Suprapubic skin (tissue), 4 donors: Measurements from ENCODE around the gene THY1. TPM values are rescaled to one million over a fixed set of nuclear protein-coding genes. Genes with fewer than 3 reads are reported as not detected.

Experiments used
- DNase-seq, 2 donors: peaks; one replicate each; pipeline ENCODE4 v3.0.0-alpha.2; 2019; ENCODE audit warnings: low spot score in 2 of 2
- H3K27ac ChIP-seq: fragments of 200-600 bp; sonication (generic); one replicate; pipeline ENCODE4 v1.5.1; 2019
- H3K27me3 ChIP-seq: fragments of 200-600 bp; sonication (generic); one replicate; pipeline ENCODE4 v1.5.1; 2019
- H3K36me3 ChIP-seq: fragments of 200-600 bp; sonication (generic); one replicate; pipeline ENCODE4 v1.5.1; 2019
- H3K4me1 ChIP-seq: fragments of 200-600 bp; sonication (generic); one replicate; pipeline ENCODE4 v1.5.1; 2019
- H3K4me3 ChIP-seq: fragments of 200-600 bp; sonication (generic); one replicate; pipeline ENCODE4 v1.5.1; 2019; ENCODE audit warnings: mild to moderate bottlenecking
- H3K9me3 ChIP-seq: fragments of 200-600 bp; sonication (generic); one replicate; pipeline ENCODE4 v1.5.1; 2019
- EP300 ChIP-seq: sonication (generic); formaldehyde crosslinking; IDR thresholded peaks from one replicate; pipeline ENCODE4 v1.6.1; 2017; ENCODE audit warnings: antibody characterized with exemption
- POLR2A ChIP-seq, 2 donors: fragments of 450-650 bp; IDR thresholded peaks; one replicate each; pipeline ENCODE4 v1.6.1; 2017; ENCODE audit warnings: antibody characterized with exemption in 2 of 2, mild to moderate bottlenecking in 2 of 2, moderate library complexity in 2 of 2
- POLR2AphosphoS5 ChIP-seq, 3 donors: sonication (generic); formaldehyde crosslinking; IDR thresholded peaks; one replicate each; pipeline ENCODE4 v1.6.1; 2017; ENCODE audit warnings: antibody characterized with exemption in 3 of 3
- WGBS: methylation state at CpG from one replicate; pipeline ENCODE4 v1.1.5; 2018; 5-methylcytosine and 5-hydroxymethylcytosine counted together
- total RNA-seq, 4 donors: library from RNA; depleted of rRNA; stranded (reverse); fragments of >200 nt; gene quantifications; one replicate each; pipeline ENCODE4 v1.1.0, GENCODE V29; 2016
- TF ChIP-seq, protein P1 (sequence below), 2 donors: fragments of 200-600 bp in 1 of 2; fragments of 450-650 bp in 1 of 2; sonication (generic) in 1 of 2; IDR thresholded peaks; one replicate each; pipeline ENCODE4 v1.5.1; 2016 to 2019; ENCODE audit warnings: antibody characterized with exemption in 2 of 2, mild to moderate bottlenecking in 1 of 2, moderate library complexity in 1 of 2

The THY1 gene
- total RNA-seq, 4 donors from 2014 or later = 3.5 to 18.8 (median 6.9) TPM

DNA sequence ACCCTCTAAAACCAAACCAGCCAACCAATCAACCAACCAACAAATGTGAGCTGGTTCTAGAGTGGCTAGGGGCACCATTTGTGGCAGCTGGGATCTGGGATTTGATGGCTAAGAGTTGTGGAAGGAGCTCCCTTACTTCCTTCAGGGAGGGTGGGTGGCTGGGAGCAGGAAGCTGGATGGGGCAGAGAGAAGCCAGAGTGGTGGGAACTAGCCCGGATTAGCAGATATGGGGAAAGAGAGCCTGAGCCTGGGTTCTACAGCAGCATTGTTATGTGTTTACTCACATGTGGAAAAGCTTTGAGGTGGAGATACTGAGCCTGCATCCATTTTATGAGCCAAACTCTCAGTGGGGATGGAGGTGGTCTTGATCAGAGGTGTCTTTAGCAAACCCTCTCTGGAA is 30.9 kb upstream of the THY1 start:
- Histone ChIP-seq H3K27ac (no peak overlapping the region), H3K9me3 (no peaks in the 10 kb centered on the region), H3K27me3 (peaks cover 7% of the 10 kb centered on the region), H3K4me1 (no peaks in the 10 kb centered on the region), H3K36me3 (no peaks in the 10 kb centered on the region), H3K4me3 (no peak overlapping the region)
- DNase-seq = no peak
- TF ChIP-seq EP300 = no peak
- TF ChIP-seq, protein P1, sequence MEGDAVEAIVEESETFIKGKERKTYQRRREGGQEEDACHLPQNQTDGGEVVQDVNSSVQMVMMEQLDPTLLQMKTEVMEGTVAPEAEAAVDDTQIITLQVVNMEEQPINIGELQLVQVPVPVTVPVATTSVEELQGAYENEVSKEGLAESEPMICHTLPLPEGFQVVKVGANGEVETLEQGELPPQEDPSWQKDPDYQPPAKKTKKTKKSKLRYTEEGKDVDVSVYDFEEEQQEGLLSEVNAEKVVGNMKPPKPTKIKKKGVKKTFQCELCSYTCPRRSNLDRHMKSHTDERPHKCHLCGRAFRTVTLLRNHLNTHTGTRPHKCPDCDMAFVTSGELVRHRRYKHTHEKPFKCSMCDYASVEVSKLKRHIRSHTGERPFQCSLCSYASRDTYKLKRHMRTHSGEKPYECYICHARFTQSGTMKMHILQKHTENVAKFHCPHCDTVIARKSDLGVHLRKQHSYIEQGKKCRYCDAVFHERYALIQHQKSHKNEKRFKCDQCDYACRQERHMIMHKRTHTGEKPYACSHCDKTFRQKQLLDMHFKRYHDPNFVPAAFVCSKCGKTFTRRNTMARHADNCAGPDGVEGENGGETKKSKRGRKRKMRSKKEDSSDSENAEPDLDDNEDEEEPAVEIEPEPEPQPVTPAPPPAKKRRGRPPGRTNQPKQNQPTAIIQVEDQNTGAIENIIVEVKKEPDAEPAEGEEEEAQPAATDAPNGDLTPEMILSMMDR (IDR thresholded peaks at IDR 0.05) = no peak
- TF ChIP-seq POLR2AphosphoS5 (IDR thresholded peaks at IDR 0.05) = no peak
- TF ChIP-seq POLR2A (IDR thresholded peaks at IDR 0.05) = no peak
- 85% methylated on average over 1 of the region's 1 CpG for WGBS

- H3K36me3 ChIP-seq = no peaks in the 10 kb centered on the region
- no peak for TF ChIP-seq POLR2AphosphoS5 (IDR thresholded peaks at IDR 0.05)
- no peak for TF ChIP-seq EP300
- TF ChIP-seq POLR2A (IDR thresholded peaks at IDR 0.05) = no peak
- TF ChIP-seq, protein P1 (IDR thresholded peaks at IDR 0.05) = no peak
- H3K27ac ChIP-seq = no peak overlapping the region
- peaks cover 7% of the 10 kb centered on the region for H3K27me3 ChIP-seq
- H3K4me1 ChIP-seq = peaks cover 8% of the 10 kb centered on the region
- DNase-seq = no peak
- H3K9me3 ChIP-seq = no peaks in the 10 kb centered on the region
- H3K4me3 ChIP-seq = no peak overlapping the region
- WGBS = 83% methylated on average over 6 of the region's 6 CpGs
These were observed 27.8 kb upstream of the THY1 start for GRCh38 chr11:119450590-119451326.

GRCh38 chr11:119449498-119449897 is 26.5 kb upstream of the THY1 start:
- no peak for DNase-seq
- no peaks in the 10 kb centered on the region for H3K36me3 ChIP-seq
- H3K27me3 ChIP-seq = peaks cover 7% of the 10 kb centered on the region
- no peak overlapping the region for H3K27ac ChIP-seq
- no peak overlapping the region for H3K4me3 ChIP-seq
- no peaks in the 10 kb centered on the region for H3K9me3 ChIP-seq
- peaks cover 12% of the 10 kb centered on the region for H3K4me1 ChIP-seq
- TF ChIP-seq EP300 = no peak
- TF ChIP-seq POLR2A (IDR thresholded peaks at IDR 0.05) = no peak
- TF ChIP-seq POLR2AphosphoS5 (IDR thresholded peaks at IDR 0.05) = no peak
- TF ChIP-seq, protein P1 (IDR thresholded peaks at IDR 0.05) = no peak
- 92% methylated on average over 3 of the region's 3 CpGs for WGBS

DNA sequence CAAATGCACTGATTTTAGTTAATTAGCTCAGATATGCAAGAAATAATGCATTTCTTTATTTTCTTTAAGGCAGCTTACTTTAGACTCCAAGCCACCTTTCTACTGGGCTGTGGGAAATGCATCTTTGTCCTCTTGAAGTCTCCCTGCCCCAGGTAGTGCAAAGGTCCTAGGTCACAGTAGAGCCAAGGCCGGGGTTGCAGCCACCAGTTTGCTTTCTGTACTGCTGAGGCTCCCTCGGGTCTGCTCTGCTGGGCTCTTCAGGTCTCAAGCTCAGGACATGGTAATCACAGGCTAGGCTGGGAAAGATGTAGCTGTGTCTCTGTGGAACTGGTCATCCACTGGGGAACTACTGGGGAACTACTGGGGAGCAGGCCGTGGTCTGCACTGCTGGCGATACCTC is 25.4 kb upstream of the THY1 start:
- H3K27me3 ChIP-seq = peaks cover under 1% of the 10 kb centered on the region
- no peaks in the 10 kb centered on the region for H3K9me3 ChIP-seq
- no peak overlapping the region for H3K4me3 ChIP-seq
- H3K4me1 ChIP-seq = peaks cover 12% of the 10 kb centered on the region
- no peaks in the 10 kb centered on the region for H3K36me3 ChIP-seq
- H3K27ac ChIP-seq = no peak overlapping the region
- WGBS = 75% methylated on average over 4 of the region's 4 CpGs
- DNase-seq = peak in 1 of 2 donors; percentile 48
- TF ChIP-seq POLR2A (IDR thresholded peaks at IDR 0.05) (no peak), POLR2AphosphoS5 (IDR thresholded peaks at IDR 0.05) (no peak)
- TF ChIP-seq, protein P1 (IDR thresholded peaks at IDR 0.05) = no peak

DNA sequence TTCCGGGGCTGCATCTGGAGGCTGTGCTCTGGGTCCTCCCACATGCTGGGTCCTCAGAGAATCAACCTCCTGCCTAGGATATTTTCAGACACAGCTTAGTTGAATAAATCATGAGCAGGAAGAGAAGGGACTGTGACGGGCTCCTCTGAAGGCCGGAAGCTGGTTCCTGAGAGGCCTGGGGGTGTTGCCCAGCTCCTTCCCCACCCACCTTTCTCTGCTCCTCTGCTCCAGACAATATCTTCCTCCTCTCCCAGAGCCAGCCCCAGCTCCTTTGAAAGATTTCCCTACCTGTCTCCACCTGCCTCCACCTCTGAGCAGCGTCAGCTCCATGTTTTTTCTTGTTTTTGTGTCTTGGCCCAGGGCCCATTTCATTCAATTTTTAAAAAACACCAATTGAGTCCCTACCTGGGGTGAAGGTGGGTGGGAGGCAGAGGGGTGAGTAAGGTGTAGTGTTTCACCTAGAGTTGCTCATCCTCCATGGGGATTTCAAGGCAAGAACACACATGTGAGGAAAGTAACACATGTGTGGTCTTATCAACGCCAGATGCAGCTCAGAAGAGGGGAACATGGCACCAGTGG is 24.8 kb upstream of the THY1 start:
- Histone ChIP-seq H3K27ac (no peak overlapping the region), H3K4me3 (no peak overlapping the region), H3K27me3 (no peaks in the 10 kb centered on the region), H3K9me3 (no peaks in the 10 kb centered on the region), H3K4me1 (peaks cover 12% of the 10 kb centered on the region), H3K36me3 (no peaks in the 10 kb centered on the region)
- WGBS = 56% methylated on average over 5 of the region's 5 CpGs
- TF ChIP-seq POLR2AphosphoS5 (IDR thresholded peaks at IDR 0.05) (no peak), EP300 (no peak), POLR2A (IDR thresholded peaks at IDR 0.05) (no peak)
- TF ChIP-seq, protein P1 (IDR thresholded peaks at IDR 0.05) = no peak
- DNase-seq = peak in 1 of 2 donors; percentile 30
